Measurements from ENCODE around the gene MRPL39.

The MRPL39 gene

GRCh38 chr21:25640202-25640942 lies 33.1 kb upstream of the MRPL39 start:
- H3K4me3 ChIP-seq (ENCODE audit: low read depth, low read length): no peak overlapping the region
- no peak for DNase-seq (ENCODE audit: low read depth)
- TF ChIP-seq, protein P1, sequence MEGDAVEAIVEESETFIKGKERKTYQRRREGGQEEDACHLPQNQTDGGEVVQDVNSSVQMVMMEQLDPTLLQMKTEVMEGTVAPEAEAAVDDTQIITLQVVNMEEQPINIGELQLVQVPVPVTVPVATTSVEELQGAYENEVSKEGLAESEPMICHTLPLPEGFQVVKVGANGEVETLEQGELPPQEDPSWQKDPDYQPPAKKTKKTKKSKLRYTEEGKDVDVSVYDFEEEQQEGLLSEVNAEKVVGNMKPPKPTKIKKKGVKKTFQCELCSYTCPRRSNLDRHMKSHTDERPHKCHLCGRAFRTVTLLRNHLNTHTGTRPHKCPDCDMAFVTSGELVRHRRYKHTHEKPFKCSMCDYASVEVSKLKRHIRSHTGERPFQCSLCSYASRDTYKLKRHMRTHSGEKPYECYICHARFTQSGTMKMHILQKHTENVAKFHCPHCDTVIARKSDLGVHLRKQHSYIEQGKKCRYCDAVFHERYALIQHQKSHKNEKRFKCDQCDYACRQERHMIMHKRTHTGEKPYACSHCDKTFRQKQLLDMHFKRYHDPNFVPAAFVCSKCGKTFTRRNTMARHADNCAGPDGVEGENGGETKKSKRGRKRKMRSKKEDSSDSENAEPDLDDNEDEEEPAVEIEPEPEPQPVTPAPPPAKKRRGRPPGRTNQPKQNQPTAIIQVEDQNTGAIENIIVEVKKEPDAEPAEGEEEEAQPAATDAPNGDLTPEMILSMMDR (IDR thresholded peaks at IDR 0.05; ENCODE audit: control insufficient read depth, extremely low read depth, insufficient read depth): no peak

GRCh38 chr21:25639551-25640201 lies 32.4 kb upstream of the MRPL39 start:
- TF ChIP-seq, protein P1 (IDR thresholded peaks at IDR 0.05; ENCODE audit: control insufficient read depth, extremely low read depth, insufficient read depth): no peak
- H3K4me3 ChIP-seq (ENCODE audit: low read depth, low read length): no peak overlapping the region
- no peak for DNase-seq (ENCODE audit: low read depth)

GRCh38 chr21:25638660-25639550 lies 31.6 kb upstream of the MRPL39 start, which contains the start of gene JAM2:
Gene JAM2, plus strand, starts transcription at chr21:25639258. Its CDS starts 564 bp downstream, at chr21:25639822.
- TF ChIP-seq, protein P1 (IDR thresholded peaks at IDR 0.05; ENCODE audit: control insufficient read depth, extremely low read depth, insufficient read depth): no peak
- H3K4me3 ChIP-seq (ENCODE audit: low read depth, low read length): no peak within 1 kb of the TSS
- no peak for DNase-seq (ENCODE audit: low read depth)

DNA sequence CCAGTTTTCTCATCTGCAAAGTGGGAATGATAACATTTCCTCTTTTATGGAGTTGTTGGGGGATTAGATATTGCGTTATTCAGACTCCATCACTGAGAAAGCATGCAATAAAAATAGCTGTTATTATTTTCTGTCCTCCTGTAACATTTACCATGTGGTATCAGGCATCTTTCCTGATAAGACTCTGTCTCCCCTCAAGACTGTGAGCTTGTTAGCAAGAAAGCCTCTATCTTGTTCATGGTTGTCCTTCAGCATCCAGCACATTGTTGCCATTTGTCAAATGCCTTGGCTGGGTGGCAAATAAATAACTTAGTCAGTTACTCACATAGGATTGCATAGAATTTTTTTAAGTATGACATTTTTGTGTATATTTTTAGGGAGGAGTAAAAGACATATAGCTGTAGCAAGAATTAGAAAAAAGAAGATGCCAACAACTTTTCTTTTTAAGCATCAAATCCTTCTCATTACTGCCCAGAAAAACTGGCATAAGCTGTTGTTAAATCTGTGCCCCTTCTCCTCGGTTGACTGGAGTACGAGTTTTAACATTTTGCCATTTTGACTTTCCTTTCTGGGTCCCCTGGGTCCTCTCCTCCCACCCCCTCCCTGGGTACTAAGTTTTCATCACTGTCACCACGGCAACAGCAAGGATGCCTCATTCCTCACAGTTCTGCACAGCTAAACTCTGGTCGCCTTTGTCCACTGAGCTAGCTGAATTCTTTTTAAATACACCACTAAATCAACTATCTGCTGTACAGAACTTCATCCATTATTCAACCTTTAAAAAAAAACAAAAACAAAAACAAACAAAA lies 30.8 kb upstream of the MRPL39 start:
- DNase-seq (ENCODE audit: low read depth): no peak

GRCh38 chr21:25636727-25637126 lies 29.4 kb upstream of the MRPL39 start:
- TF ChIP-seq, protein P1 (IDR thresholded peaks at IDR 0.05; ENCODE audit: control insufficient read depth, extremely low read depth, insufficient read depth): no peak
- DNase-seq (ENCODE audit: low read depth): no peak

More for the DNA sequence above, 30.8 kb upstream of the MRPL39 start:
- TF ChIP-seq, protein P1 (IDR thresholded peaks at IDR 0.05; ENCODE audit: control insufficient read depth, extremely low read depth, insufficient read depth): no peak
- H3K4me3 ChIP-seq (ENCODE audit: low read depth, low read length): no peak overlapping the region

DNA sequence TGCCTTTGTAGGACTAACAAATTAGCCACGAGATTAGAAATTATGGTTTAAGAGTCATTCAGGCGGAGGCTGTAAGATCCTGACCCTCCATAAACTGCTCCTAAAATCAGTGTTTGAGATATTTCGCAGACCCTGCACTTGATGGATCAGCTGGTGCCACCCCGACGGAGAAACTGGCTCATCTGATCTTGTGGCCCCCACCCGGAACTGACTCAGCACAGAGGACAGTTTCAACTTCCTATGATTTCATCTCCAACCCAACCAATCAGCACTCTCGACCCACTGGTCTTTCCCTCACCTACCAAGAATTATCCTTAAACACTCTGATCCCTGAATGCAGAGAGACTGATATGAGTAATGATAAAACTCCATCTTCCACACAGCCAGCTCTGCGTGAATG lies 28.0 kb upstream of the MRPL39 start:
- TF ChIP-seq, protein P1 (IDR thresholded peaks at IDR 0.05; ENCODE audit: control insufficient read depth, extremely low read depth, insufficient read depth): no peak
- no peak overlapping the region for H3K4me3 ChIP-seq (ENCODE audit: low read depth, low read length)
- DNase-seq (ENCODE audit: low read depth): no peak

More at GRCh38 chr21:25636727-25637126, 29.4 kb upstream of the MRPL39 start:
- no peak overlapping the region for H3K4me3 ChIP-seq (ENCODE audit: low read depth, low read length)

Data from LNCaP clone FGC (cell line).